SU-DHL-6 (cell line): Measurements from ENCODE around the gene BNC2.

Experiments used
- H2AFZ ChIP-seq: fragments of 200-600 bp; sonication (generic); 2 replicates; pipeline ENCODE4 v1.6.1; 2014; ENCODE audit warnings: low read depth, mild to moderate bottlenecking, moderate library complexity, mixed read lengths, antibody characterized with exemption, low read length; ENCODE audit not compliant: severe bottlenecking
- H3F3A ChIP-seq: fragments of 200-600 bp; shearing (Covaris generic); 2 replicates; pipeline ENCODE4 v1.6.0; 2016; ENCODE audit warnings: antibody characterized with exemption, mild to moderate bottlenecking; ENCODE audit not compliant: insufficient read depth
- H3K27ac ChIP-seq: fragments of 200-600 bp; sonication (generic); 2 replicates; pipeline ENCODE4 v1.5.1; 2016; ENCODE audit warnings: low read depth, mild to moderate bottlenecking, low read length, moderate library complexity, mixed read lengths
- H3K27me3 ChIP-seq: fragments of 200-600 bp; sonication (generic), shearing (Covaris generic); 2 replicates; pipeline ENCODE4 v1.6.0; 2014; ENCODE audit warnings: mild to moderate bottlenecking, low read length
- H3K36me3 ChIP-seq: fragments of 200-600 bp; sonication (generic); 2 replicates; pipeline ENCODE4 v1.6.1; 2014; ENCODE audit warnings: mild to moderate bottlenecking, low read length, mixed read lengths
- H3K4me2 ChIP-seq: fragments of 300-600, 200-600 bp; shearing (Covaris generic), sonication (generic); 2 replicates; pipeline ENCODE4 v1.6.0; 2014; ENCODE audit warnings: low read length, low read depth, mild to moderate bottlenecking; ENCODE audit not compliant: poor library complexity, severe bottlenecking
- H3K4me3 ChIP-seq: fragments of 200-600 bp; sonication (generic); 2 replicates; pipeline ENCODE4 v1.5.1; 2014; ENCODE audit warnings: antibody characterized with exemption, low read length, mild to moderate bottlenecking, mixed read lengths; ENCODE audit not compliant: insufficient read depth, poor library complexity, severe bottlenecking
- H3K79me2 ChIP-seq: fragments of 200-600 bp; sonication (generic); 2 replicates; pipeline ENCODE4 v1.6.1; 2014; ENCODE audit warnings: mild to moderate bottlenecking, low read length, moderate library complexity; ENCODE audit not compliant: insufficient read depth
- H3K9ac ChIP-seq: fragments of 200-600 bp; sonication (generic); 2 replicates; pipeline ENCODE4 v1.7.0; 2014; ENCODE audit warnings: mild to moderate bottlenecking, low read length
- H3K9me2 ChIP-seq: fragments of 200-600 bp; sonication (generic); replicated peaks from 2 replicates; pipeline ENCODE4 v1.6.1; 2014; ENCODE audit warnings: low read length; ENCODE audit not compliant: insufficient read depth
- H3K9me3 ChIP-seq: fragments of 200-600 bp; sonication (generic); 2 replicates; pipeline ENCODE4 v1.6.1; 2014; ENCODE audit warnings: low read length, mixed read lengths; ENCODE audit not compliant: insufficient read depth
- H4K20me1 ChIP-seq: fragments of 200-600 bp; sonication (generic); 2 replicates; pipeline ENCODE4 v1.6.1; 2014; ENCODE audit warnings: low read depth, mild to moderate bottlenecking, antibody characterized with exemption, low read length, moderate library complexity, mixed read lengths
- CTCF ChIP-seq: fragments of 200-600 bp; sonication (generic); IDR thresholded peaks from one replicate; pipeline ENCODE4 v1.5.1; 2017; ENCODE audit warnings: antibody characterized with exemption, mild to moderate bottlenecking, low read length, moderate library complexity; ENCODE audit not compliant: insufficient read depth, poor library complexity, severe bottlenecking
- EZH2phosphoT487 ChIP-seq: fragments of 200-600 bp; sonication (generic), shearing (Covaris generic); conservative IDR thresholded peaks from 2 replicates; pipeline ENCODE4 v1.6.1; 2018; ENCODE audit warnings: mild to moderate bottlenecking, antibody characterized with exemption, low read length, moderate library complexity, mixed read lengths

The BNC2 gene

GRCh38 chr9:16652582-16652981, 217.9 kb downstream of the BNC2 start:
- H3F3A ChIP-seq = no peaks in the 10 kb centered on the region
- no peaks in the 10 kb centered on the region for H3K9me3 ChIP-seq
- no peaks in the 10 kb centered on the region for H3K27me3 ChIP-seq
- H3K27ac ChIP-seq = no peak overlapping the region
- no peak overlapping the region for H3K4me2 ChIP-seq
- H3K36me3 ChIP-seq = no peaks in the 10 kb centered on the region
- H3K9me2 ChIP-seq = no peaks in the 10 kb centered on the region
- H2AFZ ChIP-seq = no peak overlapping the region
- no peaks in the 10 kb centered on the region for H3K79me2 ChIP-seq
- H4K20me1 ChIP-seq = no peaks in the 10 kb centered on the region
- H3K4me3 ChIP-seq = no peak overlapping the region
- no peak overlapping the region for H3K9ac ChIP-seq
- no peak for TF ChIP-seq CTCF
- no peak for TF ChIP-seq EZH2phosphoT487

- Histone ChIP-seq H3K27ac (no peak overlapping the region), H3K4me3 (no peak overlapping the region), H3K79me2 (no peaks in the 10 kb centered on the region), H3K4me2 (no peak overlapping the region), H3K9me2 (no peaks in the 10 kb centered on the region), H3K9me3 (no peaks in the 10 kb centered on the region), H4K20me1 (no peaks in the 10 kb centered on the region), H2AFZ (no peak overlapping the region), H3K9ac (no peak overlapping the region), H3F3A (no peaks in the 10 kb centered on the region), H3K36me3 (no peaks in the 10 kb centered on the region), H3K27me3 (no peaks in the 10 kb centered on the region; the same call in 1 of the 2 replicates)
- TF ChIP-seq EZH2phosphoT487 = no peak
- no peak for TF ChIP-seq CTCF
These were observed 219.0 kb downstream of the BNC2 start for GRCh38 chr9:16651446-16651964.

GRCh38 chr9:16645970-16646369, 224.5 kb downstream of the BNC2 start:
- Histone ChIP-seq H3K27ac (no peak overlapping the region), H3K79me2 (no peaks in the 10 kb centered on the region), H3K4me3 (no peak overlapping the region)

More at GRCh38 chr9:16645970-16646369, 224.5 kb downstream of the BNC2 start:
- H3K4me2 ChIP-seq = no peak overlapping the region
- H4K20me1 ChIP-seq = no peaks in the 10 kb centered on the region
- no peaks in the 10 kb centered on the region for H3K9me2 ChIP-seq
- H3K9ac ChIP-seq = no peak overlapping the region
- TF ChIP-seq CTCF (no peak), EZH2phosphoT487 (no peak)
- H3K27me3 ChIP-seq = no peaks in the 10 kb centered on the region; the same call in 1 of the 2 replicates
- H3F3A ChIP-seq = no peaks in the 10 kb centered on the region
- no peak overlapping the region for H2AFZ ChIP-seq
- H3K9me3 ChIP-seq = no peaks in the 10 kb centered on the region
- no peaks in the 10 kb centered on the region for H3K36me3 ChIP-seq
